Measurements from ENCODE around the gene RNGTT. TPM values are rescaled to one million over a fixed set of nuclear protein-coding genes. Genes with fewer than 3 reads are reported as not detected.

The RNGTT gene
- total and polyA plus RNA-seq, 2 experiments from 2014 or later: 7.4 to 15.6 TPM

DNA sequence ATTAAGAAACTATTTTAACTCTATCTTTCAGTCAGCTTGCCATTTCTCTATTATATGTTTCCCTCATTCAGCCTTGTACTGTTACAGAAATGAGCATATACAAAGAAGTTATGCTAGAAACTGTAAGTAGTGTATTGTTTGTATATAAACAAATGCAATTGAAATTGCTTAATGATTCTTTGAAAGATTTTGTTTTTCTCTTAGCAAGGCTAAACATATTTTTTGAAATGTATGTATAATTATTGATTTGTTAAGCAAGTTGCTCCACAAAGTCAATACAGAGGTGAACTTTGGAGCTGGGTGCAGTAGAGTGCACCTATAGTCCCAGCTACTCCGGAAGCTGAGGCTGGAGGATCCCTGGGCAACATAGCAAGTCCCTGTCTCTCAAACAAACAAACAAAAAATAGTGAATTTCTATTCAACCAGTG, 253.6 kb downstream of the RNGTT start:
- no peaks in the 10 kb centered on the region for H4K20me1 ChIP-seq (ENCODE audit: insufficient read depth, poor library complexity, severe bottlenecking)
- H2AFZ ChIP-seq: no peak overlapping the region
- H3K9me3 ChIP-seq (ENCODE audit: low read depth): no peaks in the 10 kb centered on the region
- no peak overlapping the region for H3K4me3 ChIP-seq
- no peak overlapping the region for H3K4me2 ChIP-seq
- H3K27me3 ChIP-seq: no peaks in the 10 kb centered on the region
- no peaks in the 10 kb centered on the region for H3K9me2 ChIP-seq (replicated peaks; ENCODE audit: insufficient read depth)
- 69% methylated on average over 1 of the region's 1 CpG for WGBS (ENCODE audit: low lambda C conversion rate, missing lambda C conversion rate)
- H3K4me1 ChIP-seq (ENCODE audit: insufficient read depth): peaks cover 7% of the 10 kb centered on the region
- peak; percentile 22 for DNase-seq (ENCODE audit: low spot score)
- H3K27ac ChIP-seq: no peak overlapping the region
- no peaks in the 10 kb centered on the region for H3K79me2 ChIP-seq
- H3K36me3 ChIP-seq (replicated peaks; ENCODE audit: insufficient read depth, low read depth): no peaks in the 10 kb centered on the region
- no peak for TF ChIP-seq EZH2 (IDR thresholded peaks at IDR 0.05; ENCODE audit: borderline replicate concordance)

DNA sequence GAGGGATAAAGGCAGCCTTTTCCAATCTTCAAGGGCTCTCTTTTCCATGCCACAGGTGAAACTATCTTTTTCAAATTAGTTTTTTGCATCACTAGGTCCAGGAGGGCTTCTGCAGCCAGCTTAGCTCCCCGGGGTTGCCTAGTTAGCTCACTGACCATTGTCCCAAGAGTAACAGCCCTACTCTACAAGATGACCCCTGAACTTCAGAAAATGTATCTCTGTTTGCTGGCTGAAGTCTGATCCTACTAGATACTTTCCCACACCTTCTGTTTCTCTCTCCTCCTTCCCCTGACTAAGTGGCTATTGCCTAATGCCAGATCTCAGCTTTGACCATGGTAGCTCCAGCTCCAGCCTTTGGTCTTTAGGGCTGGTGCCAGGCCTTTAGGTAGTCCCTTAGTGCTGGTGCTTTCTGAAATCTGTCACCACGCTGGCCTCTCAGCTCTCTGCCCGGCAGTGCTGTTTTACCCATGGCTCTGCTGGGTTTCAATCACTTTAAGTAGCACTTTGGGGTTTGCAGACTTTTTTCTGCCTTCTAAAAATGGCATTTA, 255.1 kb downstream of the RNGTT start:
- DNase-seq (ENCODE audit: low spot score): peak; percentile 3
- no peaks in the 10 kb centered on the region for H3K9me2 ChIP-seq (replicated peaks; ENCODE audit: insufficient read depth)
- H3K27ac ChIP-seq: no peak overlapping the region
- H3K79me2 ChIP-seq: no peaks in the 10 kb centered on the region
- WGBS (ENCODE audit: low lambda C conversion rate, missing lambda C conversion rate): 95% methylated on average over 3 of the region's 3 CpGs
- H3K9me3 ChIP-seq (ENCODE audit: low read depth): no peaks in the 10 kb centered on the region
- H3K4me1 ChIP-seq (ENCODE audit: insufficient read depth): peaks cover 7% of the 10 kb centered on the region
- no peak overlapping the region for H3K4me3 ChIP-seq
- no peaks in the 10 kb centered on the region for H4K20me1 ChIP-seq (ENCODE audit: insufficient read depth, poor library complexity, severe bottlenecking)
- H3K27me3 ChIP-seq: no peaks in the 10 kb centered on the region
- H3K4me2 ChIP-seq: no peak overlapping the region
- H3K36me3 ChIP-seq (replicated peaks; ENCODE audit: insufficient read depth, low read depth): no peaks in the 10 kb centered on the region
- no peak overlapping the region for H2AFZ ChIP-seq
- TF ChIP-seq, protein P1, sequence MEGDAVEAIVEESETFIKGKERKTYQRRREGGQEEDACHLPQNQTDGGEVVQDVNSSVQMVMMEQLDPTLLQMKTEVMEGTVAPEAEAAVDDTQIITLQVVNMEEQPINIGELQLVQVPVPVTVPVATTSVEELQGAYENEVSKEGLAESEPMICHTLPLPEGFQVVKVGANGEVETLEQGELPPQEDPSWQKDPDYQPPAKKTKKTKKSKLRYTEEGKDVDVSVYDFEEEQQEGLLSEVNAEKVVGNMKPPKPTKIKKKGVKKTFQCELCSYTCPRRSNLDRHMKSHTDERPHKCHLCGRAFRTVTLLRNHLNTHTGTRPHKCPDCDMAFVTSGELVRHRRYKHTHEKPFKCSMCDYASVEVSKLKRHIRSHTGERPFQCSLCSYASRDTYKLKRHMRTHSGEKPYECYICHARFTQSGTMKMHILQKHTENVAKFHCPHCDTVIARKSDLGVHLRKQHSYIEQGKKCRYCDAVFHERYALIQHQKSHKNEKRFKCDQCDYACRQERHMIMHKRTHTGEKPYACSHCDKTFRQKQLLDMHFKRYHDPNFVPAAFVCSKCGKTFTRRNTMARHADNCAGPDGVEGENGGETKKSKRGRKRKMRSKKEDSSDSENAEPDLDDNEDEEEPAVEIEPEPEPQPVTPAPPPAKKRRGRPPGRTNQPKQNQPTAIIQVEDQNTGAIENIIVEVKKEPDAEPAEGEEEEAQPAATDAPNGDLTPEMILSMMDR (IDR thresholded peaks at IDR 0.05; ENCODE audit: poor library complexity): no peak
- TF ChIP-seq EZH2phosphoT487 (IDR thresholded peaks at IDR 0.05; ENCODE audit: low read depth, severe bottlenecking, unreplicated experiment) (no peak), EZH2 (IDR thresholded peaks at IDR 0.05; ENCODE audit: borderline replicate concordance) (no peak)

DNA sequence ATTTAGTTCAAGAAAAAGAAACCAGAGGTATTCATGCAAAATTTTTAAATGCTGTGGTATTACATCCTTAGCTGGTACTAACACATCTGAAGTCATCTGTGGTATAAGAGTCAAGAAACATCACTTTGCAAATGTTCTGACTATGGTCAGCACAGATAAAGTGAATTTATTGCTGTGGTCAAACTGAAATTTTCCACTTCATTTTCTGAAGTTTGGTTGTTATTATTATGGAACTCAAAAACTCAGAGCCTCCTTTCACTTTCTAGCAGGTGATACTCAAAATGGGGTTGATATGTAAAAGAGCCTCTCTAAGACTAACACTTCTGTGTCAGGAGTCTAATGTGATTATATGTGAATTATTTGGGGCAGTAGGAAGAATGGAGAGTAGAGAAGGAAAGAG, 257.8 kb downstream of the RNGTT start:
- H3K4me1 ChIP-seq (ENCODE audit: insufficient read depth): peaks cover 7% of the 10 kb centered on the region
- no peak overlapping the region for H3K27ac ChIP-seq
- H3K27me3 ChIP-seq: no peaks in the 10 kb centered on the region
- H3K9me2 ChIP-seq (replicated peaks; ENCODE audit: insufficient read depth): no peaks in the 10 kb centered on the region
- no peak overlapping the region for H3K4me2 ChIP-seq
- H3K9me3 ChIP-seq (ENCODE audit: low read depth): no peaks in the 10 kb centered on the region
- no peaks in the 10 kb centered on the region for H4K20me1 ChIP-seq (ENCODE audit: insufficient read depth, poor library complexity, severe bottlenecking)
- no peaks in the 10 kb centered on the region for H3K79me2 ChIP-seq
- no peak overlapping the region for H3K4me3 ChIP-seq
- no peaks in the 10 kb centered on the region for H3K36me3 ChIP-seq (replicated peaks; ENCODE audit: insufficient read depth, low read depth)
- no peak for TF ChIP-seq EZH2 (IDR thresholded peaks at IDR 0.05; ENCODE audit: borderline replicate concordance)
- TF ChIP-seq, protein P1 (IDR thresholded peaks at IDR 0.05; ENCODE audit: poor library complexity): no peak
- TF ChIP-seq EZH2phosphoT487 (IDR thresholded peaks at IDR 0.05; ENCODE audit: low read depth, severe bottlenecking, unreplicated experiment): no peak
- no peak overlapping the region for H2AFZ ChIP-seq
- DNase-seq (ENCODE audit: low spot score): no peak

DNA sequence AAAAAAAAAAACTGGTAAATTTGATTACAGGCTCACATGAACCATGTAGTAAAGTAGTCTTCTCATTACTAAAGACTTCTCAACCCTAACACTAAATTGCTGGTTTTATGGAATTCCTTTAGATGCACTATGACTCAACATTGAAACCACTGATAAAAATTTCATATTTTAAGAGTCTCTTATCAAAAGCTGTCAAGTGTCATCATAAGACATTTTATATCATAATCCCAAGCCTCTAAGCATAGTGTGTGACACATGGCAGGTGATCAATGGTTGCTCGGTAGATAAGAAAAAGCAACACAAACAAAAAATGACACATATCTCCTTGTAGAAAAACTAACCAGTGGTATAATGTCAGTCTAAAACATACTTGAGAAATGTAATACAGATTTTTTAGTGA, 258.4 kb downstream of the RNGTT start:
- no peak for DNase-seq (ENCODE audit: low spot score)

More for the DNA sequence above, 258.4 kb downstream of the RNGTT start:
- H3K79me2 ChIP-seq: no peaks in the 10 kb centered on the region
- H4K20me1 ChIP-seq (ENCODE audit: insufficient read depth, poor library complexity, severe bottlenecking): no peaks in the 10 kb centered on the region
- no peaks in the 10 kb centered on the region for H3K9me3 ChIP-seq (ENCODE audit: low read depth)
- H2AFZ ChIP-seq: no peak overlapping the region
- no peaks in the 10 kb centered on the region for H3K9me2 ChIP-seq (replicated peaks; ENCODE audit: insufficient read depth)
- no peaks in the 10 kb centered on the region for H3K27me3 ChIP-seq
- no peaks in the 10 kb centered on the region for H3K36me3 ChIP-seq (replicated peaks; ENCODE audit: insufficient read depth, low read depth)
- TF ChIP-seq, protein P1 (IDR thresholded peaks at IDR 0.05; ENCODE audit: poor library complexity): no peak
- no peak for TF ChIP-seq EZH2 (IDR thresholded peaks at IDR 0.05; ENCODE audit: borderline replicate concordance)
- no peak for TF ChIP-seq EZH2phosphoT487 (IDR thresholded peaks at IDR 0.05; ENCODE audit: low read depth, severe bottlenecking, unreplicated experiment)
- 61% methylated on average over 1 of the region's 1 CpG for WGBS (ENCODE audit: low lambda C conversion rate, missing lambda C conversion rate)
- H3K4me3 ChIP-seq: no peak overlapping the region
- H3K27ac ChIP-seq: no peak overlapping the region
- H3K4me2 ChIP-seq: no peak overlapping the region
- peaks cover 7% of the 10 kb centered on the region for H3K4me1 ChIP-seq (ENCODE audit: insufficient read depth)

All from hepatocyte (in vitro differentiated cells).